GM21529 (cell line): ENCODE data around the gene FBXO8.

Experiments used
- ATAC-seq: cut with Tn5 transposase; IDR thresholded peaks from one replicate; pipeline ENCODE4 v1.9.1; 2021; ENCODE audit not compliant: unreplicated experiment

FBXO8 gene

GRCh38 chr4:174248407-174248806 lies 35.1 kb downstream of the FBXO8 start:
- ATAC-seq, result no peak

- no peak for ATAC-seq
Measured at GRCh38 chr4:174245714-174246113, 37.8 kb downstream of the FBXO8 start.

- ATAC-seq, result no peak
Measured at GRCh38 chr4:174244441-174244840, 39.0 kb downstream of the FBXO8 start.

GRCh38 chr4:174241162-174241561 lies 42.3 kb downstream of the FBXO8 start:
- peak; percentile 40 for ATAC-seq

GRCh38 chr4:174236359-174236758 lies 47.1 kb downstream of the FBXO8 start:
- ATAC-seq, result no peak

- ATAC-seq, result no peak
Measured at GRCh38 chr4:174230680-174231079, 52.8 kb downstream of the FBXO8 start.

GRCh38 chr4:174230148-174230547 lies 53.3 kb downstream of the FBXO8 start:
- ATAC-seq, result no peak

- ATAC-seq, result no peak
Measured at GRCh38 chr4:174228988-174229387, 54.5 kb downstream of the FBXO8 start.

- no peak for ATAC-seq
Measured at GRCh38 chr4:174225349-174226049, 58.0 kb downstream of the FBXO8 start.

GRCh38 chr4:174224550-174224949 lies 58.9 kb downstream of the FBXO8 start:
- no peak for ATAC-seq

GRCh38 chr4:174222266-174222872 lies 61.1 kb downstream of the FBXO8 start:
- ATAC-seq, result peak; percentile 73

GRCh38 chr4:174218127-174218790 lies 65.2 kb downstream of the FBXO8 start:
- no peak for ATAC-seq

GRCh38 chr4:174217273-174218126 lies 66.0 kb downstream of the FBXO8 start:
- ATAC-seq, result no peak

GRCh38 chr4:174216799-174217272 lies 66.6 kb downstream of the FBXO8 start:
- no peak for ATAC-seq

- no peak for ATAC-seq
Measured at GRCh38 chr4:174215961-174216680, 67.3 kb downstream of the FBXO8 start.

- ATAC-seq, result no peak
Measured at GRCh38 chr4:174215057-174215456, 68.4 kb downstream of the FBXO8 start.

- ATAC-seq, result peak; percentile 56
Measured at GRCh38 chr4:174214101-174214878, 69.2 kb downstream of the FBXO8 start.

GRCh38 chr4:174213731-174214100 lies 69.8 kb downstream of the FBXO8 start:
- ATAC-seq, result no peak

GRCh38 chr4:174212061-174212460 lies 71.4 kb downstream of the FBXO8 start:
- ATAC-seq, result no peak

GRCh38 chr4:174211622-174212044 lies 71.8 kb downstream of the FBXO8 start:
- no peak for ATAC-seq
